PFSK-1 (cell line): ENCODE measurements around the gene UCN2.

Experiments
- FOXP2 ChIP-seq: optimal IDR thresholded peaks from 2 replicates; pipeline ENCODE3; 2011; ENCODE audit warnings: borderline replicate concordance, control low read depth, inconsistent platforms; ENCODE audit not compliant: insufficient read depth; ENCODE audit errors: extremely low read length, extremely low read depth
- POLR2AphosphoS5 ChIP-seq: IDR thresholded peaks from 2 replicates; pipeline ENCODE4 v1.6.1; 2012; ENCODE audit warnings: low read depth, mild to moderate bottlenecking, control low read depth, low read length, moderate library complexity
- SIN3A ChIP-seq: IDR thresholded peaks from 2 replicates; pipeline ENCODE4 v1.6.1; 2012; ENCODE audit warnings: mild to moderate bottlenecking, low read length, moderate library complexity, borderline replicate concordance; ENCODE audit not compliant: insufficient read depth
- TAF1 ChIP-seq: IDR thresholded peaks from 2 replicates; pipeline ENCODE4 v1.6.1; 2012; ENCODE audit warnings: low read length, control low read depth, borderline replicate concordance; ENCODE audit not compliant: insufficient read depth
- TF ChIP-seq, protein P1 (sequence below), 2 experiments: IDR thresholded peaks; 2 replicates each; pipeline versions ENCODE4 v1.6.1 to v1.8.0; 2011 to 2012; ENCODE audit warnings: low read depth in 2 of 2, low read length in 2 of 2, control low read depth in 1 of 2, inconsistent platforms in 1 of 2, mild to moderate bottlenecking in 1 of 2, moderate library complexity in 1 of 2; ENCODE audit not compliant: insufficient read depth in 1 of 2

DNA sequence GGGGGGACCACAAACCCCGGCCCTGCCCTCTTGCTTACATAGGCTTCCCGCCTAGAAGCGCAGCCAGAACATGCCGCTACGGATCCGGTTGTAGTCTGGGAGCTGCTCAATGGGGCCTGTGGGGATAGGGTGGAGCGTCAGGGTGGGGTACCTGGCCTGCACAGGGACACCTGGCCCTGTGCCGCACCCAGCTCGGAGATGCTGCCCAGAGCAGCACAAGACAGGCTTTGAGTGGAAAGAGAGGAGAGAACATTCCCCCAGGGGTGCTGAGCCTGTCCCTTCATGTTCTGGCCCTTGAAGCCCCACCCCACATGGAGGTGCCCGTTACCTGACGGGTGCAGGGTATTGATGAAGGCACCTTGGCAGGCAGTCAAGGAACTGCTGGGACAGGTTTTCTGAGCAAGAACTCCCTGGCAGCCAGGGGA lies 35.5 kb upstream of the UCN2 start:
- TF ChIP-seq, protein P1, sequence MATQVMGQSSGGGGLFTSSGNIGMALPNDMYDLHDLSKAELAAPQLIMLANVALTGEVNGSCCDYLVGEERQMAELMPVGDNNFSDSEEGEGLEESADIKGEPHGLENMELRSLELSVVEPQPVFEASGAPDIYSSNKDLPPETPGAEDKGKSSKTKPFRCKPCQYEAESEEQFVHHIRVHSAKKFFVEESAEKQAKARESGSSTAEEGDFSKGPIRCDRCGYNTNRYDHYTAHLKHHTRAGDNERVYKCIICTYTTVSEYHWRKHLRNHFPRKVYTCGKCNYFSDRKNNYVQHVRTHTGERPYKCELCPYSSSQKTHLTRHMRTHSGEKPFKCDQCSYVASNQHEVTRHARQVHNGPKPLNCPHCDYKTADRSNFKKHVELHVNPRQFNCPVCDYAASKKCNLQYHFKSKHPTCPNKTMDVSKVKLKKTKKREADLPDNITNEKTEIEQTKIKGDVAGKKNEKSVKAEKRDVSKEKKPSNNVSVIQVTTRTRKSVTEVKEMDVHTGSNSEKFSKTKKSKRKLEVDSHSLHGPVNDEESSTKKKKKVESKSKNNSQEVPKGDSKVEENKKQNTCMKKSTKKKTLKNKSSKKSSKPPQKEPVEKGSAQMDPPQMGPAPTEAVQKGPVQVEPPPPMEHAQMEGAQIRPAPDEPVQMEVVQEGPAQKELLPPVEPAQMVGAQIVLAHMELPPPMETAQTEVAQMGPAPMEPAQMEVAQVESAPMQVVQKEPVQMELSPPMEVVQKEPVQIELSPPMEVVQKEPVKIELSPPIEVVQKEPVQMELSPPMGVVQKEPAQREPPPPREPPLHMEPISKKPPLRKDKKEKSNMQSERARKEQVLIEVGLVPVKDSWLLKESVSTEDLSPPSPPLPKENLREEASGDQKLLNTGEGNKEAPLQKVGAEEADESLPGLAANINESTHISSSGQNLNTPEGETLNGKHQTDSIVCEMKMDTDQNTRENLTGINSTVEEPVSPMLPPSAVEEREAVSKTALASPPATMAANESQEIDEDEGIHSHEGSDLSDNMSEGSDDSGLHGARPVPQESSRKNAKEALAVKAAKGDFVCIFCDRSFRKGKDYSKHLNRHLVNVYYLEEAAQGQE (IDR thresholded peaks at IDR 0.05; ENCODE audit: insufficient read depth in 1 of 2, low read depth in 2 of 2, low read length in 2 of 2) = no peak
- TF ChIP-seq SIN3A (no peak), POLR2AphosphoS5 (no peak), FOXP2 (no peak), TAF1 (no peak)
